ENCODE measurements around the gene DNAH12.
"Not testable (repeated sequence)": the region's sequence is repeated elsewhere in the genome, so short reads cannot be mapped to it uniquely, and the experiment has no call there.

The DNAH12 gene

GRCh38 chr3:57326498-57326897 lies 217.6 kb downstream of the DNAH12 start:
- not testable (repeated sequence) for DNase-seq (ENCODE audit: low read depth in 2 of 3, low spot score in 2 of 3)

- no peak for DNase-seq (ENCODE audit: low read depth in 2 of 3, low spot score in 2 of 3)
Observed at GRCh38 chr3:57314204-57314603, 229.9 kb downstream of the DNAH12 start.

DNA sequence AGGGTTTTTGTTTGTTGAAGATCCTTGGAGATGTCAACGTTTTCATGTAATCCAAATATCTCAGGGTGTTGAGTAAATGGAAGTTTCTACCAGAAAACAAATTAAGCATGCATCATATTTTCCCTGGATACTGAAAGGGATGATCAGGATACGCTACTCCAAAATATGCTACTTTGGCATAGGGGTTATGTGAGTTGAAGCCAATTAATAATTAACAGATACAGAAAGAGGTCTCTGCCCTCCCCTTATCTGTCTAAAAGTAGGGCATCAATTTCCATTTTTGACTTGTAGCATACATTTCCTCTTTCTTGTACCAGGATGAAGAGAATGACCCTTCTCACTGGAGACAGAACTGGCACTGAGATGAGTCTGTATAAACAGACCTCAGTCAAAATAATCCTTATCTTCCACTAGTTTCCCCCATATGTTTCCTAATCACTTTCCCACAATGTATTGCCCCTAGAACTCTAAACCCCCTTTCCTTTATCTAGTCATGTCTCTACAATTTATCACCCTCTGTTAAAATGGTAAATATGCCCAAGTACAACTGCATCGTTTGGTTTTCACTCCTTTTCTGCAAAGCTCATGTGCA lies 234.3 kb downstream of the DNAH12 start:
- no peak for DNase-seq (ENCODE audit: low read depth in 2 of 3, low spot score in 2 of 3)

- not testable (repeated sequence) for DNase-seq (ENCODE audit: low read depth in 2 of 3, low spot score in 2 of 3)
Observed at GRCh38 chr3:57303520-57303919, 240.6 kb downstream of the DNAH12 start.

DNA sequence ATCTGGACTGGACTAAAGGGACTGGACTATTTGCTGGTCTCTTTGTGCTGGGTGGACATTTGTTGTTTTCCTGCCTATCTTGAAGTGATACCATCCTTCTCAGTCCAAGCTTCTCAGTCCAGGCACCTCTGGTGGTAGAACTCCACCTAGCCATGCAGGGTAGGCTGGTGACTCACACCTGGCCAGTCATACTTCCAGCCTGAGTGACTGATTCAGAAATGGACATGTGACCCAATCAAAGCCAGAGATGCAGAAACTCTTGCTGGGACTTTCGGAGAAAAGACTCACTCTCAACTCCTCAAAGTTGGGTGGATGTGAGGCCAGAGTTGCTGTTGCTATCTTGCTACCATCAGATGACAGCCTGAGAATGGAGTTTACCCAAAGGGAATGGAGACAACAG lies 246.1 kb downstream of the DNAH12 start:
- DNase-seq (ENCODE audit: low read depth in 2 of 3, low spot score in 2 of 3), result no peak

DNA sequence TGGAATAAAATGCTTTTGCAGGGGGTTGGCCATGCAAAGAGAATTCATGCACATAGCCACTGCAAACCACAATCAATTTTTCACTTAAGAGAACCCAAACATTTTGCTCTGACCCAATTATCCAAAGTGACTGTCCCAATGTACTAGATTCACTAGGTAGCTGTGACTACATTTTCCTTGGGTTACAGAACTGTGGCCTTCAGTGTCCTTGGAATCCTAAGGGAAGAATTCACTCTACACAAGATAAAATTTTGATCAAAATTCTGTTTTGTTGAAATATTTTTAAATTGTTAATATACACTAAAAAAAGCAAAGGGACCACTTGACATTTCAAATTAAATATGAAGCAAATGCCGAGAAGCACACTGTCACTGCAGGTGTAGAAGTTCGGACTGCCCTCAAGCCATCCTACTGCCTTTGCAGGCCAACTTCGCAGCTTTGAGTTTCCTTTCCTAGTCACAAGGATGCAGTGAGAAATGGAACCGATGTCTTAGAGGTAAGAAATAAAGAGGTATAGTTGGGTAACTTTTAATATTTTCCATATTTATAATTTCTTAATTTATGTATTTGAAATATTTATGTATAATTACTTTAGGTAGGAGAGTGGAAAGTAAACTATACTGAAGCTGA lies 251.1 kb downstream of the DNAH12 start:
- DNase-seq (ENCODE audit: low read depth in 2 of 3, low spot score in 2 of 3), result no peak

- no peak for DNase-seq (ENCODE audit: low read depth in 2 of 3, low spot score in 2 of 3)
Observed at GRCh38 chr3:57292159-57292896, 251.8 kb downstream of the DNAH12 start, which contains the start of gene ASB14. Gene ASB14, minus strand, starts transcription at chr3:57292685. Its CDS starts 652 bp downstream, at chr3:57292033.

GRCh38 chr3:57288403-57288802 lies 255.7 kb downstream of the DNAH12 start:
- no peak for DNase-seq (ENCODE audit: low read depth in 2 of 3, low spot score in 2 of 3)

- no peak for DNase-seq (ENCODE audit: low read depth in 2 of 3, low spot score in 2 of 3)
Observed at GRCh38 chr3:57287205-57287604, 256.9 kb downstream of the DNAH12 start.

DNA sequence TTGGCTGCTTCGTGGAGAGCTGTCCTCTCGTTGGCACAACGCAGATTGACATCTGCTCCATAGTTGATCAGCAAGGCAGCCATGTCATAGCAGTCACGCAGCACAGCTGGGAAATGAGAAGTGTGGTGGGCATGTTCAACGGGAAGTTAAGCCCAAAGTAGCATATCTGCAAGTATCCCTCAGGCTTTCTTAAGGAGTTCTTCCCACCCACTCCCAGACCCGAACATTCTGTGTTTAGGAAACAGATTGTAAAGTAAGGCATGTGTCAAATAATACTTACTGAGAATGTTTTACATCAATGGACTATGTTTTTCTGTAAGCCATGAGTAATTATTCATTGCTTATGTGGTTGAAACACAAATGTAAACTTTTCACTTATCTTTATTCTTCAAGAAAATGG lies 260.8 kb downstream of the DNAH12 start:
- DNase-seq (ENCODE audit: low read depth in 2 of 3, low spot score in 2 of 3), result no peak

- no peak for DNase-seq (ENCODE audit: low read depth in 2 of 3, low spot score in 2 of 3)
Observed at GRCh38 chr3:57281715-57282114, 262.4 kb downstream of the DNAH12 start.

DNA sequence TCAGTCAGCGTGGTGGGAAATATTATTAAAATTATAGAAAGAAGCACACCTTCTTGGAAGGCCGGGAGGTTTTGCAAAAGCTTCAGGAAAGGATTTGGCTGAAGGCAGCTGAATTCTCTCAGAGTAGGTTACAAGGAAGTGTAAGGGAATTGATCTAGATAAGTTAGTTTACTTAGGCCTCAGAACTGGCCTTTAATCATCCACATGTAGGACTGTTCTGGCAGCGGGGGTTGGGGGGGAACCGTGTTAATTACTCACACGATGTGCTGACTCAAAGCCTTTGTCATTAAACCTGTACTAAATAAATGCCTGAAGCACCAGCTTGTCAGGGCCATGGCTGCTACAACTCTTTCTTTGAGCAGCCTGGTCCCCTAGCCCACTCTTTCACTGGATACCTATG lies 264.5 kb downstream of the DNAH12 start:
- DNase-seq (ENCODE audit: low read depth in 2 of 3, low spot score in 2 of 3), result no peak

DNA sequence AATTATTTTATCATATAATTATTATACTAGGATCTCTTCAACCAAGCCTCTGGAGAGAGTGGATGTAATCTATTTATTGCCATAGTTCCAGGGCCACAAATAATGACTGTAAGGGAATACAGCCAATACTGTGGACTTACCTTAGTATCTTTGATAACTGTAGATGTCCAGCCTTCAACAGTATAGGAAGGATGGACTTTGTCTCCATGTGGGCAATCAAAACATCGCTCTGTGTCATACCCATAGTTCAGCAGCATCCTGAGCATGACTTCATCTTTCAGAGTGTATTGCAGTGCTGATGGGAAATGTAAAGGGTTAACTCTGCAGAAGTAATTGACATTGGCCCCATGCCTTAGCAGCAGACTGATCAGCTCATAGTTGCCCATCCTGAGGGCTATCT lies 265.9 kb downstream of the DNAH12 start:
- DNase-seq (ENCODE audit: low read depth in 2 of 3, low spot score in 2 of 3), result no peak

DNA sequence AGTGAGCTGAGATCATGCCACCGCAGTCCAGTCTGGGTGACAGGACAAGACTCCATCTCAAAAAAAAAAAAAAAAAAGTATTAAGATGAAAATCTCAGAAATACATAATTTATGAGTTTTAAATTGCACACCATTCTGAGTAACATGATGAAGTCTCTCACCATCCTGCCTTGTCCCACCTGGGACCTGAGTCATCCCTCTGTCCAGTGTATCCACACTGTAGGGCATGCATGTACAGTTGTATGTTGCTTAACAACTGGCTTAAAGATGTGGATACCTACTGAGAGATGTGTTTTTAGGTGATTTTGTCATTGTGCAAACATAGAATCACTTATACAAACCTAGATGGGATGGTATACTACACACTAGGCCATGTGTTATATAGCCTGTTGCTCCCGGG lies 268.8 kb downstream of the DNAH12 start:
- DNase-seq (ENCODE audit: low read depth in 2 of 3, low spot score in 2 of 3), result no peak

DNA sequence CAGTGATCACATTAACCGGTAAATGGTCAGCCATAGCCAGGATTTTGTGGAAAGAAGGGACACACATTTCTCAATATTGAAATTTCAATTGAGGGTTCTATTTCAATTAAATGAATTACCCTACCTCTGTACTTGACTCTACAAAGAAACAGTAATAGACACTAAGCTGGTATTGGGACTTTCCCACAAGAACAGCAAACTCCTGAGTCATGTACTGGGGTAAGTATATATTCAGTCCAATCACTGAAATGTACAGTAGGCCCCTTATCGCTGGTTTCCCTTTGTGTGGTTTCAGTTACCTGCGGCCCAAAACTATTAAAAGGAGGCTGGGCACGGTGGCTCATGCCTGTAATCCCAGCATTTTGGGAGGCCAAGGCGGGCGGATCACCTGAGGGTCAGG lies 269.3 kb downstream of the DNAH12 start:
- DNase-seq (ENCODE audit: low read depth in 2 of 3, low spot score in 2 of 3), result no peak

- DNase-seq (ENCODE audit: low read depth in 2 of 3, low spot score in 2 of 3), result no peak
Observed at GRCh38 chr3:57268416-57268815, 275.7 kb downstream of the DNAH12 start.

DNA sequence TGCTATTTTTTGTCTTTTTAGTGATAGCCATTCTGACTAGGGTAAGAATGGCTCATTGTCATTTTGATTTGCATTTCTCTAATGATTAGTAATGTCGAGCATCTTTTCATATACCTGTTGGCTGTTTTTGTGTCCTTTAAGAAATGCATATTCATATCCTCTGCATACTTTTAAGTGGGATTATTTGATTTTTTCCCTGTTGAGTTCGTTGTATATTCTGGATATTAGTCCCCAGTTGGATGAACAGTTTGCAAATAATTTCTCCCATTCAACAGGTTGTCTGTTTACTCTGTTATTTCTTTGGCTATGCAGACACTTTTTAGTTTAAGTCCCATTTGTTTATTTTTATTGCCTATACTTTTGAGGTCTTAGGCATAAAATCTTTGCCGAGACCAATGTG lies 282.2 kb downstream of the DNAH12 start:
- no peak for DNase-seq (ENCODE audit: low read depth in 2 of 3, low spot score in 2 of 3)

DNA sequence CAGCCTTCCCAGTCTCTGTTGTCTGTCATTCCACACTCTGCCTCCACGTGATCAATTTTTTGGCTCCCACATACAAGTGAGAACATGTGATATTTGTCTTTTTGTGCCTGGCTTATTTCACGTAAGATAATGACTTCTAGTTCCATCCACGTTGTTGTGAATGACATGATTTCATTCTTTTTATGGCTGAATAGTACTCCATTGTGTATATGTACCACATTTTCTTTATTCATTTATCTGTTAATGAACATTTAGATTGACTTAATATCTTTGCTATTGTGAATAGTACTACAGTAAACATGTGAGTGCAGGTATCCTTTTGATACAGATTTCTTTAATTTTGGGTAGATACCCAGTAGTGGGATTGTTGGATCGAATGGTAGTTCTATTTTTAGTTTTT lies 283.0 kb downstream of the DNAH12 start:
- DNase-seq (ENCODE audit: low read depth in 2 of 3, low spot score in 2 of 3), result no peak

- DNase-seq (ENCODE audit: low read depth in 2 of 3, low spot score in 2 of 3), result no peak
Observed at GRCh38 chr3:57257678-57258077, 286.5 kb downstream of the DNAH12 start.

DNA sequence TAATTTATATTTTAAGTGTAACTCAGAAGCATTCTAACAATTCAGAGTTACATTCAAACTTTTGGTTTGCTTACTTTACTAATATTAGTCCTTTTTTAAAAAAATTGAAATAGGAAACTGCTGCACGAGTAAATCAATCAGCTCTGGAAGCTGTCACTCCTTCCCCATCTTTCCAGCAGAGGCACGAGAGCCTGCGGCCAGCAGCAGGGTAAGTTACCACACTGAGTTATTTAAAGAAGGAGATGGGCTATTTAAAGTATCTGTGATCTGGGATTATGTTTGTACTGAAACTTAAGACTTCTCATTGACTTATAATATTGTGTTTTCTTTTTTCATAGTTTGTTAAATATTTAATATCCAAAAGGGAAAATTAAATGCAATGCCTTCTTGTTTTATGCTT lies 287.3 kb downstream of the DNAH12 start:
- DNase-seq (ENCODE audit: low read depth in 2 of 3, low spot score in 2 of 3), result no peak

- DNase-seq (ENCODE audit: low read depth in 2 of 3, low spot score in 2 of 3), result no peak
Observed at GRCh38 chr3:57252404-57252803, 291.7 kb downstream of the DNAH12 start.

DNA sequence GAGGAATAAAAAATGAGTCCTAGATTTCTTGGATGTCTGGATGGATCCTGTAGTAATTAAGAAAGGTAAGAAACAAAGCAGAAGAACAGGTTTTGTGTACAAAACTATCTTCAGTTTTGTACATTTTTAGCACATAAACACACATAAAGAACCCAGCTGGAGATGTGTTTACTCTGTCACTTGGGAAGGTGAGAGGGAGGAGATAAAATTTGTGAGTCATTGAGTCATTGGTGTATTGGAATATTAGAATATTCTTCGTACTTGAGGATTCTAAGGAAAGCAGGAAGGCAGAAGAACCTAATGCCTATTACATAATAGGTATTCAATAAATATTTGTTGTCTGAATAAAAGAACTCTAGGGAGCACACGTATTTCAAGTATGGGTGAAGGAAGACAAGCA lies 299.2 kb downstream of the DNAH12 start:
- DNase-seq (ENCODE audit: low read depth in 2 of 3, low spot score in 2 of 3), result no peak
